Kidney capillary endothelial cell (primary cell): ENCODE results near the gene MCEMP1.

Source experiments
- DNase-seq: peaks from one replicate; pipeline ENCODE4 v3.0.0-alpha.2; 2018; ENCODE audit warnings: low spot score

MCEMP1 gene

GRCh38 chr19:7670790-7671189, 6.1 kb upstream of the MCEMP1 start:
- DNase-seq = no peak

- no peak for DNase-seq
These were observed 4.4 kb upstream of the MCEMP1 start for GRCh38 chr19:7672522-7672921.

- DNase-seq = peak; percentile 44
These were observed 2.6 kb upstream of the MCEMP1 start for GRCh38 chr19:7674010-7675005.

DNA sequence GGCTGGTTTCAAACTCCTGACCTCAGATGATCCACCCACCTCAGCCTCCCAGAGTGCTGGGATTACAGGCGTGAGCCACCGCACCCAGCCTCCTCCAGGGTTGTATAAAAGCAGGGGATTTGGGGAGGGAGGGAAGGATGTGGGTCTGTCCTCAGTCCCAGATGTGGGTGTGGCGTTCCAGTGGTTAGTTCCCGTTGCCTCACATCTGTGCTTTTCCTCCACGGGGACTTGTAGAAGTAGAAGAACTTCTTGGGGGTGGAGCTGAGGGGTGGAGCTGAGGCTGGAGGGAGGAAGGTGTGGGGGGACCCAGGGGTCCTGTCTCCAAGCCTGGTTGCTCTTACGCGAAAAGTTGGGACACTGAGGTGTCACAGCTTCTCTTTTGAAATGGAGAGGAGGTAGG, 514 bp upstream of the MCEMP1 start:
- DNase-seq = no peak

- no peak for DNase-seq
These were observed 900 bp downstream of the MCEMP1 start for GRCh38 chr19:7677669-7678311.

- peak; percentile 14 for DNase-seq
These were observed 2.3 kb downstream of the MCEMP1 start for GRCh38 chr19:7678971-7679751.

DNA sequence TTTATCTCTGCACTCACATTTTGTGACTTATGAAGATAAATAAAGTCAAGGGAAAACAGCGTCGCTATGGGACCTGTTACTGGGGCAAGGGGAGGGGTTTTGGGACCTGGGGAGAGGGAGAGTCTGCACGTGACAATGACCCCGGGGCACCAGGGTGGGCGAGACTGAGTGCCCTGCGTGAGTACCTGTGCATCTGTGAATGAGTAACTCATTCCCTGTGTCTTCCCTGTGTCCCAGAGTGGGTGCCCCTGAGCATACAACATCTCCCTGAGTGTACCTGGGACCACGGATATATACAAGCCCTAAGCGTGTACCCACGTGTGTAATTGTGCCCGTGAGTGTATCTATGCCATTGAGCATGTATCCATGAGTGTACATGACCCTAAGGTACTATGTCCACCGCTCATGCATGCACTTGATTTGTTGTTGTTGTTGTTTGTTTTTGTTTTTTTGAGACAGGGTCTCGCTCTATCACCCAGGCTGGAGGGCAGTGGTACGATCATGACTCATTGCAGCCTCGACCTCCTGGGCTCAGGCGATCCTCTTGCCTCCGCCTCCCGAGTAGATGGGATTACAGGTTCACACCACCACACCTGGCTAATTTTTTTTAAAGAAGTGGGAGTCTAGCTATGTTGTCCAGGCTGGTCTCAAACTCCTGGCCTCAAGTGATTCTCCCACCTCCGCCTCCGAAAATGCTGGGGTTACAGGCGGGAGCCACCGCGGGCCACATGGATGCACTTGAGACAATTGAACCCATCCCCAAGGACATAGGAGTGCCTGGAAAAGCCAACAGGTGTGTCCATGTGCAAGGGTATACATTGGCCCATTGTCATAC, 3.1 kb downstream of the MCEMP1 start:
- no peak for DNase-seq

GRCh38 chr19:7680606-7681339, 3.9 kb downstream of the MCEMP1 start, which contains the start of gene TRAPPC5:
Gene TRAPPC5, plus strand, starts transcription at chr19:7680833. Its CDS starts 1,421 bp downstream, at chr19:7682254.
- DNase-seq = peak; percentile 75

- DNase-seq = peak; percentile 76
These were observed 4.7 kb downstream of the MCEMP1 start for GRCh38 chr19:7681340-7682174.

- DNase-seq = no peak
These were observed 5.4 kb downstream of the MCEMP1 start for GRCh38 chr19:7682175-7682855.

GRCh38 chr19:7685546-7686445, 8.9 kb downstream of the MCEMP1 start:
- no peak for DNase-seq

- no peak for DNase-seq
These were observed 10.3 kb downstream of the MCEMP1 start for GRCh38 chr19:7687177-7687576.

GRCh38 chr19:7689165-7689564, 12.3 kb downstream of the MCEMP1 start:
- DNase-seq = no peak

GRCh38 chr19:7690779-7691258, 13.9 kb downstream of the MCEMP1 start:
- no peak for DNase-seq

DNA sequence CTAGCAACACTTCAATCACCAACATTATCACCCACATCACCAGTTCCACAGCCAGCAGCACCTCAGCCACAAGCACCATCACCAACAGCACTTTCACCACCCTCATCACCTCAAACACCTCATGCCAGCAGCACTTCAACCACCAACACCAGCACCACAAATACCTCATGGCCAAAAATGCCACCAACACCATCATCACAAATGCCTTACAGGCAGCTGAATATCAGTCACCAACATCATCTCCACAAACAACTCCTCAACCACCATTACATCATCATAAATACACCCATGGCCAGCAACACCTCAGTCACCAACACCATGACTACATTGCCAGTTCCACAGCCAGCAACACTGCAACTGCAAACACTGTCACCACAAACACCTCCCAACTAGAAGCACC, 14.6 kb downstream of the MCEMP1 start:
- DNase-seq = no peak

DNA sequence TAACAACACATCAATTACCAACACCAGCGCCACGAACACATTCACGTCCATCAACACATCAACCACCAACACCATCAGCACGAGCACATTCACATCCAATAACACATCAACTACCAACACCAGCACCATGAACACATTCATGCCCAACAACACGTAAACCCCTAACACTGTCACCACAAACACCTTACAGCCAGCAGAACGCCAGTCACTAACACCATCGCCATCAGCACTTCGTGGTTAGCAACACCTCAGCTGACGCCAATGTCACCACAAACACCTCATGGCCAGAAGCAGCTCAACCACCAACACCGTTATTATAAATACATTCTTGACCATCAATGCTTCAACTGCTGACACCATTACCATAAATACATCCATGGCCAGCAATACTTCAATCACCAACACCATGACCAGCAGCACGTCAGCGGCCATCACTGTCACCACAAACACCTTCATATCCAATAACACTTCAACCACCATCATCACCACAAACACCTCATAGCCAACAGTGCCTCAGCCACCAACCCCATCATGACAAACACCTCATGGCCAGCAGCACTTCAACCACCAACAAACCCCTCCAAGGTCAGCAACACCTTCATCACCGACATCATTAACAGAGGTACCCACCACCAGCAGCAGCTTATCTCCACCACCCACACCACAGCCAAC, 15.7 kb downstream of the MCEMP1 start:
- DNase-seq = no peak

DNA sequence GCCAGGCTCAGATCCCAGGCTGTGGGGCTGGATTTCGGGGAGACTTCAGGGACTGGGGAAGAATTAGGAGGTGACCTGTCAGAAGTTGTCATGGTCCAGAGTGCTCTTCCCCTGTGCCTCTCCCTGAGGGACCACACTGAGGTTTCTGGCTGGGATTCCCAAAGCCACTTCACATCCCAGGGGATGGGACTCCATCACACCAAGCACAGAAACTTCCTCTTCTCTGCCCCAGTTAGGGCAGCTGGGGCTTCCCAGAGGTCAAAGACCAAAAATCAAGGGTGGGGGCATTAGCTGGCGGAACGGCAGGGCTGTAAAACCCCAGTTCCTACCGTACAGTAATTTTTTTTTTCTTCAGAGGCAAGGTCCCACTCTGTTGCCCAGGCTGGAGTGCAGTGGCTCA, 17.6 kb downstream of the MCEMP1 start:
- DNase-seq = no peak
